Right lobe of liver (tissue), 4 donors: ENCODE results near the gene LHPP.

ENCODE experiments used
- POLR2A ChIP-seq: fragments of 450-650 bp; IDR thresholded peaks from one replicate; pipeline ENCODE4 v1.6.1; 2017; ENCODE audit warnings: antibody characterized with exemption, mild to moderate bottlenecking
- TF ChIP-seq, protein P1 (sequence below), 4 donors: fragments of 200-600 bp in 3 of 4; fragments of 450-650 bp in 1 of 4; IDR thresholded peaks; one replicate each; pipeline versions ENCODE4 v1.5.1 to v1.8.0; 2016 to 2022; ENCODE audit warnings: antibody characterized with exemption in 4 of 4, mild to moderate bottlenecking in 2 of 4
- donor health status: DM: no; HTN: no; CAD: no.
- donor health status: DM: no; HTN: no; CAD: no.
- donor health status: DM: no; HTN: yes; CAD: no.

DNA sequence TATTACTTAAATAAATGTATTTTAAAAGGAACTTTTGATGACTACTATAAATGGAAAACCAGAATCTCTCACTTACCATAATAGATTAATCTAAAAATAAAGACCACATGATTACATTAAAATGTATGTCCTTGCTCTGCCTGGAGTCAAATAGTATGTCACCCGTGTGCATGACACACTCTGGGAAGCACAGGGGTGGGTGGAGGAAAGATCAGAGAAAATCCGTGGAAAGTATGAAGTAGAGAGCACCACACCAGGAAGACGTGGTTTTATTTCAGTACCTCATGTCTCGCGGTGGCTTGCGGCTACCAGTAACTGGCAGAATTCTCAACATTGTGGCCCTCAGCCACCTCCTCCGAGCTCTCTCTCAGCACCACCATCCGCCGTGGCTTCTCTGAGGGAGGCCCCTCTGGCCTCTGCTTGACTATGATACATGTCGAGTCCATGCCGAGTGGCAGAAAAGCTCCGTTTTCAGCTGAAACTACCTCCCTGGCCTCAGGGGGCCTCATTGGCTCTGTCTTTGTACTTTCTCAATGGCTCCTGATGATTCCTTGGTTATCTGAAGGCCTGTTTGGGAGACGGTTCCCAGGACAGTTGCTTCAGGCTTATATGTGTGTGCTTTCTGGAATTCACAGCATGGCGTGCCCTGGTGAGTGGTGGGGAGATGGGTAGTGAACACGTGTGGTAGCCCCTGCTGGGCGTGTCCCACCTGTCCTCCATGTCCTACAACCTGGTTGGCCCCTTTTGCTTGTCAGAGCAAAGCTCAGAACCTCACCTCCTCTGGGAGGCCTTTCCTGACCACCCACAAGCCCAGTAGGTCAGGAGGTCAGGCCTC is 49.8 kb downstream of the LHPP start:
- TF ChIP-seq, protein P1, sequence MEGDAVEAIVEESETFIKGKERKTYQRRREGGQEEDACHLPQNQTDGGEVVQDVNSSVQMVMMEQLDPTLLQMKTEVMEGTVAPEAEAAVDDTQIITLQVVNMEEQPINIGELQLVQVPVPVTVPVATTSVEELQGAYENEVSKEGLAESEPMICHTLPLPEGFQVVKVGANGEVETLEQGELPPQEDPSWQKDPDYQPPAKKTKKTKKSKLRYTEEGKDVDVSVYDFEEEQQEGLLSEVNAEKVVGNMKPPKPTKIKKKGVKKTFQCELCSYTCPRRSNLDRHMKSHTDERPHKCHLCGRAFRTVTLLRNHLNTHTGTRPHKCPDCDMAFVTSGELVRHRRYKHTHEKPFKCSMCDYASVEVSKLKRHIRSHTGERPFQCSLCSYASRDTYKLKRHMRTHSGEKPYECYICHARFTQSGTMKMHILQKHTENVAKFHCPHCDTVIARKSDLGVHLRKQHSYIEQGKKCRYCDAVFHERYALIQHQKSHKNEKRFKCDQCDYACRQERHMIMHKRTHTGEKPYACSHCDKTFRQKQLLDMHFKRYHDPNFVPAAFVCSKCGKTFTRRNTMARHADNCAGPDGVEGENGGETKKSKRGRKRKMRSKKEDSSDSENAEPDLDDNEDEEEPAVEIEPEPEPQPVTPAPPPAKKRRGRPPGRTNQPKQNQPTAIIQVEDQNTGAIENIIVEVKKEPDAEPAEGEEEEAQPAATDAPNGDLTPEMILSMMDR (IDR thresholded peaks at IDR 0.05): no peak
- no peak for TF ChIP-seq POLR2A
